Neural progenitor cell (in vitro differentiated cells): Measurements from ENCODE around the gene IRX4. TPM values are rescaled to one million over a fixed set of nuclear protein-coding genes. Genes with fewer than 3 reads are reported as not detected.
"Not testable (repeated sequence)": the region's sequence is repeated elsewhere in the genome, so short reads cannot be mapped to it uniquely, and the experiment has no call there.

Experiments
- DNase-seq: peaks from one replicate; pipeline ENCODE4 v3.0.0-alpha.2; 2016; ENCODE audit warnings: low spot score
- H2AFZ ChIP-seq: fragments of 200-600 bp; sonication (generic); replicated peaks from 2 replicates; pipeline ENCODE4 v1.6.1; 2016; ENCODE audit warnings: antibody characterized with exemption
- H3F3A ChIP-seq: fragments of 200-600 bp; sonication (generic); 2 replicates; pipeline ENCODE4 v1.6.1; 2016; ENCODE audit warnings: antibody characterized with exemption, low read depth
- H3K27ac ChIP-seq: fragments of 200-600 bp; sonication (generic); 2 replicates; pipeline ENCODE4 v1.5.1; 2016; ENCODE audit warnings: mild to moderate bottlenecking
- H3K27me3 ChIP-seq: fragments of 200-600 bp; sonication (generic); 2 replicates; pipeline ENCODE4 v1.6.1; 2016; ENCODE audit warnings: mild to moderate bottlenecking, moderate library complexity
- H3K36me3 ChIP-seq: fragments of 200-600 bp; sonication (generic); 2 replicates; pipeline ENCODE4 v1.5.1; 2016
- H3K4me1 ChIP-seq: fragments of 200-600 bp; sonication (generic); 2 replicates; pipeline ENCODE4 v1.6.1; 2016; ENCODE audit warnings: mixed run types
- H3K4me2 ChIP-seq: fragments of 200-600 bp; sonication (generic); 2 replicates; pipeline ENCODE4 v1.6.1; 2016
- H3K4me3 ChIP-seq: fragments of 200-600 bp; sonication (generic); 2 replicates; pipeline ENCODE4 v1.5.1; 2016
- H3K79me2 ChIP-seq: fragments of 200-600 bp; sonication (generic); 2 replicates; pipeline ENCODE4 v1.6.1; 2016; ENCODE audit warnings: low read depth
- H3K9ac ChIP-seq: fragments of 200-600 bp; sonication (generic); 2 replicates; pipeline ENCODE4 v1.6.1; 2016
- H3K9me3 ChIP-seq: fragments of 200-600 bp; sonication (generic); 2 replicates; pipeline ENCODE4 v1.5.1; 2016; ENCODE audit warnings: low read depth
- H4K20me1 ChIP-seq: fragments of 200-600 bp; sonication (generic); 2 replicates; pipeline ENCODE4 v1.6.1; 2016; ENCODE audit warnings: low read depth
- H3K27ac Mint-ChIP-seq: 3 replicates; pipeline ENCODE4 v1.8.0; 2021; ENCODE audit warnings: mixed read lengths
- H3K27me3 Mint-ChIP-seq: 2 replicates; pipeline ENCODE4 v1.8.0; 2022; ENCODE audit warnings: low read depth, mild to moderate bottlenecking, inconsistent platforms, moderate library complexity, mixed read lengths; ENCODE audit not compliant: insufficient read depth
- H3K36me3 Mint-ChIP-seq: 3 replicates; pipeline ENCODE4 v1.8.0; 2021; ENCODE audit warnings: mixed read lengths
- H3K4me1 Mint-ChIP-seq: 3 replicates; pipeline ENCODE4 v1.8.0; 2021; ENCODE audit warnings: mixed read lengths
- H3K4me3 Mint-ChIP-seq: 3 replicates; pipeline ENCODE4 v1.8.0; 2021; ENCODE audit warnings: mild to moderate bottlenecking, moderate library complexity, mixed read lengths
- H3K9me3 Mint-ChIP-seq: 3 replicates; pipeline ENCODE4 v1.8.0; 2020; ENCODE audit warnings: mixed read lengths
- CTCF ChIP-seq: fragments of 200-600 bp; sonication (generic); IDR thresholded peaks from 2 replicates; pipeline ENCODE4 v1.5.1; 2017; ENCODE audit warnings: antibody characterized with exemption, mild to moderate bottlenecking
- EZH2 ChIP-seq: fragments of 200-600 bp; sonication (generic); IDR thresholded peaks from 2 replicates; pipeline ENCODE4 v1.6.1; 2017; ENCODE audit warnings: antibody characterized with exemption, mild to moderate bottlenecking, moderate library complexity
- EZH2phosphoT487 ChIP-seq: fragments of 200-600 bp; sonication (generic); IDR thresholded peaks from 2 replicates; pipeline ENCODE4 v1.6.1; 2017; ENCODE audit warnings: antibody characterized with exemption
- total RNA-seq: library from RNA; depleted of rRNA; stranded (reverse); fragments of >200 nt; gene quantifications from 2 replicates; pipeline ENCODE4 v1.2.3, GENCODE V29; 2015; ENCODE audit warnings: low replicate concordance

The IRX4 gene
- total RNA-seq, 1 donor from 2014 or later: not detected

- H3F3A ChIP-seq: no peaks in the 10 kb centered on the region
- H3K4me1 ChIP-seq: peaks cover 9% of the 10 kb centered on the region
- H3K4me2 ChIP-seq: no peak overlapping the region
- peaks cover 23% of the 10 kb centered on the region for H3K4me1 Mint-ChIP-seq
- H3K27ac Mint-ChIP-seq: no peak overlapping the region
- no peak overlapping the region for H3K27ac ChIP-seq
- DNase-seq: no peak
- no peak overlapping the region for H3K9ac ChIP-seq
- H2AFZ ChIP-seq: no peak overlapping the region
- no peak for TF ChIP-seq EZH2
- no peak for TF ChIP-seq EZH2phosphoT487
- TF ChIP-seq CTCF: no peak
- no peaks in the 10 kb centered on the region for H3K79me2 ChIP-seq
- no peaks in the 10 kb centered on the region for H3K36me3 ChIP-seq
- no peaks in the 10 kb centered on the region for H3K36me3 Mint-ChIP-seq
- H3K9me3 Mint-ChIP-seq: no peaks in the 10 kb centered on the region
- H3K27me3 Mint-ChIP-seq: peaks cover 15% of the 10 kb centered on the region
- H3K27me3 ChIP-seq: peaks cover 50% of the 10 kb centered on the region
- no peak overlapping the region for H3K4me3 Mint-ChIP-seq
- no peaks in the 10 kb centered on the region for H3K9me3 ChIP-seq
- H4K20me1 ChIP-seq: no peaks in the 10 kb centered on the region
- no peak overlapping the region for H3K4me3 ChIP-seq
Observed at GRCh38 chr5:1844708-1845436, 37.9 kb downstream of the IRX4 start.

GRCh38 chr5:1843761-1844160, 39.0 kb downstream of the IRX4 start:
- H3K4me2 ChIP-seq, H3K79me2 ChIP-seq, H3K27ac ChIP-seq, H3F3A ChIP-seq, H3K9ac ChIP-seq, H3K36me3 Mint-ChIP-seq, H3K36me3 ChIP-seq, H3K4me3 ChIP-seq, H3K4me1 ChIP-seq, H4K20me1 ChIP-seq, H3K4me3 Mint-ChIP-seq, H3K9me3 Mint-ChIP-seq, H3K27ac Mint-ChIP-seq, H2AFZ ChIP-seq, DNase-seq, H3K9me3 ChIP-seq: not testable (repeated sequence)
- Mint-ChIP-seq H3K4me1 (peaks cover 15% of the 10 kb centered on the region), H3K27me3 (peaks cover 13% of the 10 kb centered on the region)
- peaks cover 39% of the 10 kb centered on the region for H3K27me3 ChIP-seq

GRCh38 chr5:1842004-1842819, 40.5 kb downstream of the IRX4 start:
- H3K27ac Mint-ChIP-seq: no peak overlapping the region
- H3K79me2 ChIP-seq: no peaks in the 10 kb centered on the region
- H3K27me3 ChIP-seq: peaks cover 24% of the 10 kb centered on the region
- H3K9me3 ChIP-seq: no peaks in the 10 kb centered on the region
- H3K27me3 Mint-ChIP-seq: peaks cover 5% of the 10 kb centered on the region
- TF ChIP-seq EZH2phosphoT487 (no peak), CTCF (no peak), EZH2 (no peak)
- H2AFZ ChIP-seq: no peak overlapping the region
- H3K9me3 Mint-ChIP-seq: no peaks in the 10 kb centered on the region
- H3K36me3 Mint-ChIP-seq: no peaks in the 10 kb centered on the region
- H3K4me1 Mint-ChIP-seq: peaks cover 20% of the 10 kb centered on the region
- no peak overlapping the region for H3K4me3 Mint-ChIP-seq
- H3K4me2 ChIP-seq: no peak overlapping the region
- no peaks in the 10 kb centered on the region for H3K36me3 ChIP-seq
- H3K27ac ChIP-seq: no peak overlapping the region
- H3K4me1 ChIP-seq: peaks cover 9% of the 10 kb centered on the region
- no peaks in the 10 kb centered on the region for H3F3A ChIP-seq
- no peaks in the 10 kb centered on the region for H4K20me1 ChIP-seq
- no peak overlapping the region for H3K4me3 ChIP-seq
- no peak overlapping the region for H3K9ac ChIP-seq
- DNase-seq: no peak
